HEK293T (cell line): Measurements from ENCODE around the gene SCUBE1.

Experiments used
- BHLHE40 ChIP-seq: fragments of 450-650 bp; IDR thresholded peaks from 2 replicates; pipeline ENCODE4 v1.6.1; 2016; ENCODE audit warnings: mild to moderate bottlenecking, moderate library complexity, borderline replicate concordance
- FOXM1 ChIP-seq: fragments of 450-650 bp; IDR thresholded peaks from 2 replicates; pipeline ENCODE4 v1.6.1; 2017; ENCODE audit warnings: mild to moderate bottlenecking, borderline replicate concordance
- LEF1 ChIP-seq: fragments of 450-650 bp; IDR thresholded peaks from 2 replicates; pipeline ENCODE4 v1.6.1; 2017; ENCODE audit warnings: mild to moderate bottlenecking, borderline replicate concordance
- SP1 ChIP-seq: fragments of 450-650 bp; IDR thresholded peaks from 2 replicates; pipeline ENCODE4 v1.6.1; 2017
- SUZ12 ChIP-seq: fragments of 450-650 bp; IDR thresholded peaks from 2 replicates; pipeline ENCODE4 v1.6.1; 2016; ENCODE audit warnings: mild to moderate bottlenecking

- TF ChIP-seq LEF1 (no peak), BHLHE40 (no peak), SUZ12 (no peak), SP1 (no peak), FOXM1 (no peak)
Measured at GRCh38 chr22:43390872-43391271, 47.7 kb upstream of the SCUBE1 start.
